ENCODE data around the gene TFB1M.
"Not testable (repeated sequence)": the region's sequence is repeated elsewhere in the genome, so short reads cannot be mapped to it uniquely, and the experiment has no call there.

The TFB1M gene

GRCh38 chr6:155314092-155314772, at the start of gene TFB1M:
TFB1M (minus strand) TSS chr6:155314484; CDS start chr6:155314428, 56 bp downstream.
- peak; percentile 34 for DNase-seq (ENCODE audit: low spot score)

- DNase-seq (ENCODE audit: low spot score) = not testable (repeated sequence)
These were observed 49.7 kb upstream of the TFB1M start for GRCh38 chr6:155364021-155364420.

- not testable (repeated sequence) for DNase-seq (ENCODE audit: low spot score)
These were observed 48.8 kb upstream of the TFB1M start for GRCh38 chr6:155362968-155363632.

- DNase-seq (ENCODE audit: low spot score) = no peak
These were observed 39.9 kb upstream of the TFB1M start for GRCh38 chr6:155354167-155354566.

GRCh38 chr6:155352811-155353210, 38.5 kb upstream of the TFB1M start:
- DNase-seq (ENCODE audit: low spot score) = no peak

- DNase-seq (ENCODE audit: low spot score) = no peak
These were observed 37.8 kb upstream of the TFB1M start for GRCh38 chr6:155352130-155352420.

- DNase-seq (ENCODE audit: low spot score) = no peak
These were observed 37.2 kb upstream of the TFB1M start for GRCh38 chr6:155351273-155352129.

GRCh38 chr6:155349956-155350355, 35.7 kb upstream of the TFB1M start:
- DNase-seq (ENCODE audit: low spot score) = no peak

GRCh38 chr6:155349129-155349528, 34.8 kb upstream of the TFB1M start:
- DNase-seq (ENCODE audit: low spot score) = no peak

GRCh38 chr6:155347800-155348199, 33.5 kb upstream of the TFB1M start:
- DNase-seq (ENCODE audit: low spot score) = no peak

GRCh38 chr6:155346957-155347356, 32.7 kb upstream of the TFB1M start:
- no peak for DNase-seq (ENCODE audit: low spot score)

- no peak for DNase-seq (ENCODE audit: low spot score)
These were observed 30.2 kb upstream of the TFB1M start for GRCh38 chr6:155344341-155345006.

- DNase-seq (ENCODE audit: low spot score) = no peak
These were observed 27.0 kb upstream of the TFB1M start for GRCh38 chr6:155341130-155341828.

- DNase-seq (ENCODE audit: low spot score) = peak; percentile 15
These were observed 26.3 kb upstream of the TFB1M start for GRCh38 chr6:155340464-155341129.

GRCh38 chr6:155339929-155340328, 25.6 kb upstream of the TFB1M start:
- not testable (repeated sequence) for DNase-seq (ENCODE audit: low spot score)

GRCh38 chr6:155338237-155338636, 24.0 kb upstream of the TFB1M start:
- DNase-seq (ENCODE audit: low spot score) = not testable (repeated sequence)

GRCh38 chr6:155335265-155335664, 21.0 kb upstream of the TFB1M start:
- DNase-seq (ENCODE audit: low spot score) = no peak

GRCh38 chr6:155334073-155334472, 19.8 kb upstream of the TFB1M start:
- not testable (repeated sequence) for DNase-seq (ENCODE audit: low spot score)

GRCh38 chr6:155333414-155333813, 19.1 kb upstream of the TFB1M start:
- no peak for DNase-seq (ENCODE audit: low spot score)

- DNase-seq (ENCODE audit: low spot score) = no peak
These were observed 16.6 kb upstream of the TFB1M start for GRCh38 chr6:155330922-155331321.

GRCh38 chr6:155330133-155330734, 15.9 kb upstream of the TFB1M start:
- no peak for DNase-seq (ENCODE audit: low spot score)
